Loucy (cell line): ENCODE results near the gene ZNF587B.

Experiments
- EZH2phosphoT487 ChIP-seq: fragments of 200-600 bp; IDR thresholded peaks from 2 replicates; pipeline ENCODE4 v1.6.1; 2018; ENCODE audit warnings: antibody characterized with exemption, mild to moderate bottlenecking, moderate library complexity, borderline replicate concordance
- TF ChIP-seq, protein P1 (sequence below): fragments of 200-600 bp; sonication (generic); conservative IDR thresholded peaks from 2 replicates; pipeline ENCODE4 v1.5.1; 2014; ENCODE audit warnings: mild to moderate bottlenecking, antibody characterized with exemption, low read length

DNA sequence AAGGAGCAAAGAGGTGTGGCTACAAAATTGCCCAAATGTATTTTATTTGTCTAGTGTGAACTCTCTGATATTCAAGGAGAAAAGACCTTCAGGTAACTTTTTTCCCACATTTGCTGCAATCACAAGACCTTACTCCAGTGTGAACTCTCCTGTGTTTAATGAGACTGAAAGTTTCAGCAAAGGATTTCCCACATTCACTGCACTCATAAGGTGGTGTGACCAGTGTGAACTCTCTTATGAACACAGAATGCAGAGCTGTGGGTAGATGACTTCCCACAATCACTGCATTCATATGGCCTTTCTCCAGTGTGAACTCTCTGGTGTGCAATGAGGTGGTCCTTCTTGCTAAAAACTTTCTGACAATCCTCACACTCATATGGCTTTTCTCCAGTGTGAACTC is 42.4 kb downstream of the ZNF587B start:
- TF ChIP-seq EZH2phosphoT487: no peak
- TF ChIP-seq, protein P1, sequence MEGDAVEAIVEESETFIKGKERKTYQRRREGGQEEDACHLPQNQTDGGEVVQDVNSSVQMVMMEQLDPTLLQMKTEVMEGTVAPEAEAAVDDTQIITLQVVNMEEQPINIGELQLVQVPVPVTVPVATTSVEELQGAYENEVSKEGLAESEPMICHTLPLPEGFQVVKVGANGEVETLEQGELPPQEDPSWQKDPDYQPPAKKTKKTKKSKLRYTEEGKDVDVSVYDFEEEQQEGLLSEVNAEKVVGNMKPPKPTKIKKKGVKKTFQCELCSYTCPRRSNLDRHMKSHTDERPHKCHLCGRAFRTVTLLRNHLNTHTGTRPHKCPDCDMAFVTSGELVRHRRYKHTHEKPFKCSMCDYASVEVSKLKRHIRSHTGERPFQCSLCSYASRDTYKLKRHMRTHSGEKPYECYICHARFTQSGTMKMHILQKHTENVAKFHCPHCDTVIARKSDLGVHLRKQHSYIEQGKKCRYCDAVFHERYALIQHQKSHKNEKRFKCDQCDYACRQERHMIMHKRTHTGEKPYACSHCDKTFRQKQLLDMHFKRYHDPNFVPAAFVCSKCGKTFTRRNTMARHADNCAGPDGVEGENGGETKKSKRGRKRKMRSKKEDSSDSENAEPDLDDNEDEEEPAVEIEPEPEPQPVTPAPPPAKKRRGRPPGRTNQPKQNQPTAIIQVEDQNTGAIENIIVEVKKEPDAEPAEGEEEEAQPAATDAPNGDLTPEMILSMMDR: no peak
